ENCODE data around the gene PLCL1. TPM values are rescaled to one million over a fixed set of nuclear protein-coding genes. Genes with fewer than 3 reads are reported as not detected.

Gene PLCL1
- total RNA-seq, 1 donor from 2014 or later: 0.50 TPM

DNA sequence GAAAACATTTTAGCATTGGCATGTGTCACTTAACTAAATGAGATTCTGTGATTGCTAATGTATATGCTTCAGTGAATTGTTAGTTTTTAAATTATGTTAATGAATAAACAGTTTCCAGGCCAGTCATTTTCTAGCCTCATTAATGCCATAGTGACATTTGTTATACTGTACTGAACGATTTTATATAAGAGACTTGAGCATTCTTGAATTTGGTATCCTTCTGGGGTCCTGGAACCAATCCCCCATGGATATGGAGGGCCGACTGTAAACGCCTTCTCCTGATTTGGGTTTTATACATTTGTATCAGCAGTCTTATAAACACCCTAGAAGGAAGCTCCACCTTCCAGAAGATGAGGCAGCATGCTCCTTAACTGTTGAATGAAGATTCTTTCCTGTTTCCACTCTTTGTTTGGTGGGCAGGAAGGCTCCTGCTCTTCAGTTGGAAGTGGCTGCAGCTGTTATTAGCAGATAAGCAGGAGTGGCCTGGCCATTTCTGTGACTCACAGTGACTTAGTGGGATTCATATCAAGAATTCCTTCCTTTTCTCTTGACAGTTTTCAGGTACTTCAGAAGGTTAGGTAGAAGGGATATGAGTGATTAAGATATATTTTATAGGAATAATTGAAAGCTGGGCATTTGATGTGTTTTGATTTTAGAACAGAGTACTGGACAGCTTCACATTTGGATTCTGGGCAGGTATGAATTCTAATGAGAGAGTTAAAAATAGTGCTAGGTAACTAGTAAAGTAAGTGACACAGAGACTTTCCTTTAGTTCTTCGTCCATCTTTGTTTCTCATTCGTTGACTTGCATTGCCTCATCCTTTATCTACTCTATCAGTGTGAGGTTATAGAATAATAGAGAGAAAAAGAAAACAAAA is 124.9 kb downstream of the PLCL1 start:
- Mint-ChIP-seq H3K36me3 (ENCODE audit: low read depth) (no peaks in the 10 kb centered on the region), H3K9me3 (ENCODE audit: low read depth) (no peaks in the 10 kb centered on the region), H3K27ac (ENCODE audit: unreplicated experiment) (no peak overlapping the region), H3K4me3 (ENCODE audit: unreplicated experiment) (no peak overlapping the region), H3K27me3 (ENCODE audit: low read depth) (peaks cover 15% of the 10 kb centered on the region), H3K4me1 (ENCODE audit: low read depth) (no peaks in the 10 kb centered on the region)
- TF ChIP-seq, protein P1, sequence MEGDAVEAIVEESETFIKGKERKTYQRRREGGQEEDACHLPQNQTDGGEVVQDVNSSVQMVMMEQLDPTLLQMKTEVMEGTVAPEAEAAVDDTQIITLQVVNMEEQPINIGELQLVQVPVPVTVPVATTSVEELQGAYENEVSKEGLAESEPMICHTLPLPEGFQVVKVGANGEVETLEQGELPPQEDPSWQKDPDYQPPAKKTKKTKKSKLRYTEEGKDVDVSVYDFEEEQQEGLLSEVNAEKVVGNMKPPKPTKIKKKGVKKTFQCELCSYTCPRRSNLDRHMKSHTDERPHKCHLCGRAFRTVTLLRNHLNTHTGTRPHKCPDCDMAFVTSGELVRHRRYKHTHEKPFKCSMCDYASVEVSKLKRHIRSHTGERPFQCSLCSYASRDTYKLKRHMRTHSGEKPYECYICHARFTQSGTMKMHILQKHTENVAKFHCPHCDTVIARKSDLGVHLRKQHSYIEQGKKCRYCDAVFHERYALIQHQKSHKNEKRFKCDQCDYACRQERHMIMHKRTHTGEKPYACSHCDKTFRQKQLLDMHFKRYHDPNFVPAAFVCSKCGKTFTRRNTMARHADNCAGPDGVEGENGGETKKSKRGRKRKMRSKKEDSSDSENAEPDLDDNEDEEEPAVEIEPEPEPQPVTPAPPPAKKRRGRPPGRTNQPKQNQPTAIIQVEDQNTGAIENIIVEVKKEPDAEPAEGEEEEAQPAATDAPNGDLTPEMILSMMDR (IDR thresholded peaks at IDR 0.05): no peak
- DNase-seq (ENCODE audit: low spot score): no peak

DNA sequence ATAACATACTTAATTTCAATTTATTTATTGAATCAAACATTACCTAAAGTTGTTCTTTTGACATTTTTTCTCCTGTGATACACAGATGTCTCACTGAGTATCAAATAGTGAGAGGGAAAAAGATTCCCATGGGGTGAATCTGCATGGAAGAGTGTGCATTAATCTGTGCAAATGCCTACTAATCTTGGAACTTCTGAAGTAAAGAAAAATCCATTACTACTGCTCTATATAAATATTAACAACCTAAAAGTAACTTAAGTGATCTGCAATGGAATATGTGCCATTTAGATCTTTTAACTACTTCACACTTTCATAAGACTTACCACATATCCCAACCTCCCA is 125.5 kb downstream of the PLCL1 start:
- H3K4me1 Mint-ChIP-seq (ENCODE audit: low read depth): no peaks in the 10 kb centered on the region

DNA sequence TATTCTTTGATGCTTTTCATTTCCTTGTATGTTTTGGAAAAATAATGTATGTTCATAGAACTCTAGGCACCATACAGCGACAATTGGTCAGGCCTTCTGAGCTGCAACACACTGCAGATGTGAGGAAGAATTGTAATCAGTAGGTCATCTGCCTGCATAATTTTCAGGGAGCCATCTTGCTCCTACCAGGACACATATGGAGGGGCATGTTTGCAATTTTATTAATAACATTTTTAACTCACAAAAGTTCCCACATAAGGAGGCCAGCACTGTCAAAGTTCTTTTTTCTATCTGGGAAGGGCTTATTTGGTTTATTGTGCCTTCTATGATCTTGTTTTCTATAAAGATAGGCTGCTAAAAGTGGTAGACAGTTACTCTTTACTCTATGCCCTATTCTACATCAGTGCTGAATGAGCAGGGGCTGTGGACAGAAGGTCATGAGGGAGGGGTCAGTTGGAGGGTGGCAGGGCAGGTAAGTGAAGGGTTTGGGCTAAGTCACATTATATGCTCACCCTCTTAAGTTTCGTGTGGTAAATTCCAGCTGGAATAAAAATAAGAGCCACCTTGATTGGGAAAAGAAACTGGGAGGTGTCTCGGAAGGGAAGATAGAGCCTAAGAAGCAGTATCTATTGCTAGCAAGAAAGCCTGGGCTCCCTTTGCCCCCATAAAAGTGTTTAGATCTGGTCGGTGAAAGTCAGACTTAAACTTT is 126.3 kb downstream of the PLCL1 start:
- H3K27me3 Mint-ChIP-seq (ENCODE audit: low read depth): peaks cover 24% of the 10 kb centered on the region

More for the DNA sequence above, 125.5 kb downstream of the PLCL1 start:
- no peak for DNase-seq (ENCODE audit: low spot score)
- no peak overlapping the region for H3K4me3 Mint-ChIP-seq (ENCODE audit: unreplicated experiment)
- TF ChIP-seq, protein P1 (IDR thresholded peaks at IDR 0.05): no peak
- no peaks in the 10 kb centered on the region for H3K9me3 Mint-ChIP-seq (ENCODE audit: low read depth)
- H3K27me3 Mint-ChIP-seq (ENCODE audit: low read depth): peaks cover 18% of the 10 kb centered on the region
- H3K36me3 Mint-ChIP-seq (ENCODE audit: low read depth): no peaks in the 10 kb centered on the region
- H3K27ac Mint-ChIP-seq (ENCODE audit: unreplicated experiment): no peak overlapping the region

DNA sequence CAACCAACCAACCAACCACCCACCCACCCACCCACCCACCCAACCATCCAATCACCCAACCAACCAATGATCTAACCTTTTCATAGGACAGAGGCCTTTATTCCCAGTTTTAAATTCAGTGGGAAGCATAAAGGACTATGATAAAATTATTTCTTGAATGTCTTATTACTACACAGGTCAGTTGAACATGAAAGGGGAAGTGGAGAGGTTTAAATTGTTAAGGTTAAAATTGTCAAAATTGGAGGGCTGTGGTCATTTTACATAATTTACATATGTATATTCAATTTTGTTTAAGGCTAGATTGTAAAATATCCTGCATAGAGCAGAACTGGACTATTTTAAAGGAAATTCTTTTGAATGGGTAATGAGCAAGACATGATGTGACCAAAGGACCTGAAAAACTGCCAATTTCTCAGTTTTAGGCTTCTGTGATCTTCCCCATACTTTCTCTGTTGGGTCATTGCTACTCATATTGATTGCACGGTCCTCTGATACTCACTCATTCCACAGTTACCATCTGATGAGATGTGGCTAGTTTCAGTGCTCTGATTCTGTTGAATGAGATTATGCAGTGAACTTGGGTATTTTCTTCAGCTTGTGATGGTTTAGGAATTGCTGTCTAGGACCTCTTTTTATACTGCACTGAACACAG is 127.4 kb downstream of the PLCL1 start:
- H3K9me3 Mint-ChIP-seq (ENCODE audit: low read depth): no peaks in the 10 kb centered on the region
- H3K4me3 Mint-ChIP-seq (ENCODE audit: unreplicated experiment): no peak overlapping the region
- TF ChIP-seq, protein P1 (IDR thresholded peaks at IDR 0.05): no peak
- DNase-seq (ENCODE audit: low spot score): no peak
- H3K27ac Mint-ChIP-seq (ENCODE audit: unreplicated experiment): no peak overlapping the region
- peaks cover 31% of the 10 kb centered on the region for H3K27me3 Mint-ChIP-seq (ENCODE audit: low read depth)
- no peaks in the 10 kb centered on the region for H3K36me3 Mint-ChIP-seq (ENCODE audit: low read depth)
- H3K4me1 Mint-ChIP-seq (ENCODE audit: low read depth): no peaks in the 10 kb centered on the region

More for the DNA sequence above, 126.3 kb downstream of the PLCL1 start:
- no peaks in the 10 kb centered on the region for H3K9me3 Mint-ChIP-seq (ENCODE audit: low read depth)
- no peak overlapping the region for H3K4me3 Mint-ChIP-seq (ENCODE audit: unreplicated experiment)
- no peak for DNase-seq (ENCODE audit: low spot score)
- TF ChIP-seq, protein P1 (IDR thresholded peaks at IDR 0.05): no peak
- H3K4me1 Mint-ChIP-seq (ENCODE audit: low read depth): no peaks in the 10 kb centered on the region
- H3K36me3 Mint-ChIP-seq (ENCODE audit: low read depth): no peaks in the 10 kb centered on the region
- H3K27ac Mint-ChIP-seq (ENCODE audit: unreplicated experiment): no peak overlapping the region

DNA sequence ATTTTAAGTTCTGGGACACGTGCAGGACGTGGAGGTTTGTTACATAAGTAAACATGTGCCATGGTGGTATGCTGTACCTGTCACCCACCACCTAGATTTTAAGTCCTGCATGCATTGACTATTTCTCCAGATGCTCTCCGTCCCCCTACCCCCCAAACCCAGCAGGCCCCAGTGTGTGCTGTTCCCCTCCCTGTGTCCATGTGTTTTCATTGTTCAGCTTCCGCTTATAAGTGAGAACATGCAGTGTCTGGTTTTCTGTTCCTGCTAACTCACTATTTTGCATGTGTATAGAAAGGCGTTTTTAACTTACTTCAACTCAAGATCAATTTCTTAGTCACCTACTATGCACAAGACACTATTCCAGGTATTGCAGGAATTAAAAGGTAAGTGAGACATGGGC is 128.0 kb downstream of the PLCL1 start:
- Mint-ChIP-seq H3K9me3 (ENCODE audit: low read depth) (no peaks in the 10 kb centered on the region), H3K27ac (ENCODE audit: unreplicated experiment) (no peak overlapping the region), H3K36me3 (ENCODE audit: low read depth) (no peaks in the 10 kb centered on the region), H3K27me3 (ENCODE audit: low read depth) (peaks cover 36% of the 10 kb centered on the region), H3K4me1 (ENCODE audit: low read depth) (no peaks in the 10 kb centered on the region), H3K4me3 (ENCODE audit: unreplicated experiment) (no peak overlapping the region)
- TF ChIP-seq, protein P1 (IDR thresholded peaks at IDR 0.05): no peak
- no peak for DNase-seq (ENCODE audit: low spot score)
